ENCODE measurements around the gene PIP4P1.
A peak's percentile ranks its signal among the peaks of the same experiment; 100 is the strongest.

Gene PIP4P1

GRCh38 chr14:20489093-20489994 is 28.1 kb upstream of the PIP4P1 start:
- CTCF ChIA-PET: interaction anchor here (0.9 to 1.0 kb wide), 3 partner anchors 7 to 41 kb away, joined by 3 to 4 read pairs (median 4); partner anchors contain the start of genes APEX1 and OSGEP
- WGBS (ENCODE audit: insufficient coverage): 50% methylated on average over 4 of the region's 6 CpGs
- DNase-seq: no peak
- no peaks in the 10 kb centered on the region for H3K9me3 ChIP-seq (ENCODE audit: control extremely low read depth in 1 of 5, control insufficient read depth in 4 of 5, insufficient read depth in 2 of 5, low read depth in 1 of 5, low read length in 4 of 5)
- H3K36me3 ChIP-seq (ENCODE audit: control insufficient read depth in 4 of 4, insufficient read depth in 4 of 4, low read length in 3 of 4): no peaks in the 10 kb centered on the region
- POLR2A ChIA-PET: no interaction called here
- peaks cover 17 to 44% (median 23%) of the 10 kb centered on the region in 4 experiments for H3K4me1 ChIP-seq (ENCODE audit: control extremely low read depth in 1 of 4, control insufficient read depth in 4 of 4, insufficient read depth in 4 of 4, low read length in 3 of 4)
- no peak overlapping the region for H3K4me3 ChIP-seq (ENCODE audit: control insufficient read depth in 1 of 7, extremely low read depth in 1 of 7, insufficient read depth in 4 of 7, low read depth in 2 of 7, low read length in 6 of 7)
- no peaks in the 10 kb centered on the region for H3K27me3 ChIP-seq (replicated peaks in 2 of 5; ENCODE audit: control insufficient read depth in 4 of 5, insufficient read depth in 5 of 5, low read length in 4 of 5)
- H3K27ac ChIP-seq (ENCODE audit: insufficient read depth in 1 of 2, low read depth in 1 of 2, low read length in 2 of 2, poor library complexity in 1 of 2, severe bottlenecking in 2 of 2): no peak overlapping the region

- Histone ChIP-seq H3K4me3 (ENCODE audit: control insufficient read depth in 1 of 7, extremely low read depth in 1 of 7, insufficient read depth in 4 of 7, low read depth in 2 of 7, low read length in 6 of 7) (peak overlapping the region in 1 of 7 experiments; percentile 23), H3K27ac (ENCODE audit: insufficient read depth in 1 of 2, low read depth in 1 of 2, low read length in 2 of 2, poor library complexity in 1 of 2, severe bottlenecking in 2 of 2) (no peak overlapping the region), H3K36me3 (ENCODE audit: control insufficient read depth in 4 of 4, insufficient read depth in 4 of 4, low read length in 3 of 4) (no peaks in the 10 kb centered on the region), H3K9me3 (ENCODE audit: control extremely low read depth in 1 of 5, control insufficient read depth in 4 of 5, insufficient read depth in 2 of 5, low read depth in 1 of 5, low read length in 4 of 5) (no peaks in the 10 kb centered on the region), H3K27me3 (replicated peaks in 2 of 5; ENCODE audit: control insufficient read depth in 4 of 5, insufficient read depth in 5 of 5, low read length in 4 of 5) (no peaks in the 10 kb centered on the region), H3K4me1 (ENCODE audit: control extremely low read depth in 1 of 4, control insufficient read depth in 4 of 4, insufficient read depth in 4 of 4, low read length in 3 of 4) (peaks cover 13 to 33% (median 16%) of the 10 kb centered on the region in 4 experiments)
- ChIA-PET POLR2A (interaction anchor here (2.1 kb wide), 1 partner anchor 10 kb away, joined by 7 read pairs; no protein-coding TSS in a partner anchor), CTCF (interaction anchor here (0.9 to 1.7 kb wide), 5 partner anchors 11 to 123 kb away, joined by 3 to 4 read pairs (median 3); partner anchors contain the start of gene APEX1)
- DNase-seq: no peak
Observed at GRCh38 chr14:20487396-20487725, 26.1 kb upstream of the PIP4P1 start.

GRCh38 chr14:20486684-20487395 is 25.6 kb upstream of the PIP4P1 start:
- CTCF ChIA-PET: interaction anchor here (0.6 to 1.7 kb wide), 6 partner anchors 12 to 193 kb away, joined by 3 to 4 read pairs (median 4); partner anchors contain the start of gene APEX1
- Histone ChIP-seq H3K4me1 (ENCODE audit: control extremely low read depth in 1 of 4, control insufficient read depth in 4 of 4, insufficient read depth in 4 of 4, low read length in 3 of 4) (peaks cover 12 to 33% (median 16%) of the 10 kb centered on the region in 4 experiments), H3K27ac (ENCODE audit: insufficient read depth in 1 of 2, low read depth in 1 of 2, low read length in 2 of 2, poor library complexity in 1 of 2, severe bottlenecking in 2 of 2) (no peak overlapping the region), H3K9me3 (ENCODE audit: control extremely low read depth in 1 of 5, control insufficient read depth in 4 of 5, insufficient read depth in 2 of 5, low read depth in 1 of 5, low read length in 4 of 5) (no peaks in the 10 kb centered on the region), H3K36me3 (ENCODE audit: control insufficient read depth in 4 of 4, insufficient read depth in 4 of 4, low read length in 3 of 4) (no peaks in the 10 kb centered on the region), H3K4me3 (ENCODE audit: control insufficient read depth in 1 of 7, extremely low read depth in 1 of 7, insufficient read depth in 4 of 7, low read depth in 2 of 7, low read length in 6 of 7) (peak overlapping the region in 1 of 7 experiments; percentile 23), H3K27me3 (replicated peaks in 2 of 5; ENCODE audit: control insufficient read depth in 4 of 5, insufficient read depth in 5 of 5, low read length in 4 of 5) (no peaks in the 10 kb centered on the region)
- POLR2A ChIA-PET: interaction anchor here (2.1 kb wide), 1 partner anchor 9 kb away, joined by 7 read pairs; no protein-coding TSS in a partner anchor
- 27% methylated on average over 8 of the region's 8 CpGs for WGBS (ENCODE audit: insufficient coverage)
- DNase-seq: peak in 2 of 3 donors; percentile 43 to 46

- Histone ChIP-seq H3K9me3 (ENCODE audit: control extremely low read depth in 1 of 5, control insufficient read depth in 4 of 5, insufficient read depth in 2 of 5, low read depth in 1 of 5, low read length in 4 of 5) (no peaks in the 10 kb centered on the region), H3K36me3 (ENCODE audit: control insufficient read depth in 4 of 4, insufficient read depth in 4 of 4, low read length in 3 of 4) (no peaks in the 10 kb centered on the region), H3K27ac (ENCODE audit: insufficient read depth in 1 of 2, low read depth in 1 of 2, low read length in 2 of 2, poor library complexity in 1 of 2, severe bottlenecking in 2 of 2) (no peak overlapping the region), H3K4me1 (ENCODE audit: control extremely low read depth in 1 of 4, control insufficient read depth in 4 of 4, insufficient read depth in 4 of 4, low read length in 3 of 4) (peaks cover 10 to 32% (median 16%) of the 10 kb centered on the region in 4 experiments), H3K27me3 (replicated peaks in 2 of 5; ENCODE audit: control insufficient read depth in 4 of 5, insufficient read depth in 5 of 5, low read length in 4 of 5) (no peaks in the 10 kb centered on the region), H3K4me3 (ENCODE audit: control insufficient read depth in 1 of 7, extremely low read depth in 1 of 7, insufficient read depth in 4 of 7, low read depth in 2 of 7, low read length in 6 of 7) (no peak overlapping the region)
- no peak for DNase-seq
- POLR2A ChIA-PET: interaction anchor here (0.6 kb wide), 1 partner anchor 37 kb away, joined by 3 read pairs; no protein-coding TSS in a partner anchor
- 86% methylated on average over 7 of the region's 7 CpGs for WGBS (ENCODE audit: insufficient coverage)
- CTCF ChIA-PET: interaction anchor here (1.2 to 1.5 kb wide), 2 partner anchors 72 to 124 kb away, joined by 3 to 4 read pairs; no protein-coding TSS in a partner anchor
Observed at GRCh38 chr14:20485900-20486299, 24.7 kb upstream of the PIP4P1 start.

GRCh38 chr14:20482382-20482781 is 21.1 kb upstream of the PIP4P1 start:
- Histone ChIP-seq H3K9me3 (ENCODE audit: control extremely low read depth in 1 of 5, control insufficient read depth in 4 of 5, insufficient read depth in 2 of 5, low read depth in 1 of 5, low read length in 4 of 5) (no peaks in the 10 kb centered on the region), H3K27ac (ENCODE audit: insufficient read depth in 1 of 2, low read depth in 1 of 2, low read length in 2 of 2, poor library complexity in 1 of 2, severe bottlenecking in 2 of 2) (no peak overlapping the region), H3K27me3 (replicated peaks in 2 of 5; ENCODE audit: control insufficient read depth in 4 of 5, insufficient read depth in 5 of 5, low read length in 4 of 5) (no peaks in the 10 kb centered on the region), H3K4me3 (ENCODE audit: control insufficient read depth in 1 of 7, extremely low read depth in 1 of 7, insufficient read depth in 4 of 7, low read depth in 2 of 7, low read length in 6 of 7) (no peak overlapping the region), H3K4me1 (ENCODE audit: control extremely low read depth in 1 of 4, control insufficient read depth in 4 of 4, insufficient read depth in 4 of 4, low read length in 3 of 4) (peaks cover 6 to 20% (median 15%) of the 10 kb centered on the region in 4 experiments), H3K36me3 (ENCODE audit: control insufficient read depth in 4 of 4, insufficient read depth in 4 of 4, low read length in 3 of 4) (peaks cover 0 to 11% (median 1%) of the 10 kb centered on the region in 4 experiments)
- WGBS (ENCODE audit: insufficient coverage): 95% methylated on average over 3 of the region's 5 CpGs
- POLR2A ChIA-PET: no interaction called here
- DNase-seq: no peak
- CTCF ChIA-PET: interaction anchor here (0.9 kb wide), 1 partner anchor 67 kb away, joined by 3 read pairs; no protein-coding TSS in a partner anchor

GRCh38 chr14:20478894-20479293 is 17.7 kb upstream of the PIP4P1 start:
- H3K4me1 ChIP-seq (ENCODE audit: control extremely low read depth in 1 of 4, control insufficient read depth in 4 of 4, insufficient read depth in 4 of 4, low read length in 3 of 4): peaks cover 8 to 26% (median 23%) of the 10 kb centered on the region in 4 experiments
- H3K9me3 ChIP-seq (ENCODE audit: control extremely low read depth in 1 of 5, control insufficient read depth in 4 of 5, insufficient read depth in 2 of 5, low read depth in 1 of 5, low read length in 4 of 5): no peaks in the 10 kb centered on the region
- POLR2A ChIA-PET: no interaction called here
- no peak overlapping the region for H3K4me3 ChIP-seq (ENCODE audit: control insufficient read depth in 1 of 7, extremely low read depth in 1 of 7, insufficient read depth in 4 of 7, low read depth in 2 of 7, low read length in 6 of 7)
- peak overlapping the region in 1 of 2 experiments; percentile 0 for H3K27ac ChIP-seq (ENCODE audit: insufficient read depth in 1 of 2, low read depth in 1 of 2, low read length in 2 of 2, poor library complexity in 1 of 2, severe bottlenecking in 2 of 2)
- WGBS (ENCODE audit: insufficient coverage): 86% methylated on average over 1 of the region's 2 CpGs
- H3K36me3 ChIP-seq (ENCODE audit: control insufficient read depth in 4 of 4, insufficient read depth in 4 of 4, low read length in 3 of 4): peaks cover 11 to 45% (median 27%) of the 10 kb centered on the region in 4 experiments
- H3K27me3 ChIP-seq (replicated peaks in 2 of 5; ENCODE audit: control insufficient read depth in 4 of 5, insufficient read depth in 5 of 5, low read length in 4 of 5): no peaks in the 10 kb centered on the region
- CTCF ChIA-PET: interaction anchor here (1.0 to 2.4 kb wide), 5 partner anchors 9 to 68 kb away, joined by 3 to 7 read pairs (median 4); partner anchors contain the start of genes PNP and TEP1
- DNase-seq: no peak

Measured in common myeloid progenitor, CD34-positive (primary cell).